HG03135 (cell line): Measurements from ENCODE around the gene ETFBKMT.
"Not testable (repeated sequence)": the region's sequence is repeated elsewhere in the genome, so short reads cannot be mapped to it uniquely, and the experiment has no call there.

ENCODE experiments used
- ATAC-seq: cut with Tn5 transposase; IDR thresholded peaks from one replicate; pipeline ENCODE4 v1.9.1; 2021; ENCODE audit warnings: mild to moderate bottlenecking, moderate library complexity; ENCODE audit not compliant: unreplicated experiment

ETFBKMT gene

GRCh38 chr12:31716998-31717397 lies 57.5 kb downstream of the ETFBKMT start:
- not testable (repeated sequence) for ATAC-seq

- ATAC-seq: not testable (repeated sequence)
Observed at GRCh38 chr12:31718542-31719198, 59.2 kb downstream of the ETFBKMT start.

DNA sequence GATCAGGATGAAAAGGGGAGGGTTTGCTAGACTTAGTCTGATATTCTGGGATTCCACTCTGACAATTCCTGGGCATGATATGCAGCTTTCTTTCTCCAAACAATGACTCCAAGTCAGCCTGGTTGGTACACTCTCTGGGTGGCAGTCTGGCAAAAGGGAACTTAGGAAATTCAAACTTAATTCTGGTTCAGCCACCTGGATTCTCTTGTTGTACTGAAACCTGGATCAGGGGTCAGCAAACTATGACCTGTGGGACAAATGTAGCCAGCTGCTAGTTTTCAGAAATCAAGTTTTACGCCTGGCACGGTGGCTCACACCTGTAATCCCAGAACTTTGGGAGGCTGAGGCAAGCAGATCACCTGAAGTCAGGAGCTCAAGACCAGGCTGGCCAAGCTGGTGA lies 63.1 kb downstream of the ETFBKMT start:
- ATAC-seq: no peak
